DND-41 (cell line): Measurements from ENCODE around the gene SMURF1.

Experiments
- ATAC-seq: fragments of 200-7000 bp; cut with Tn5 transposase; 3 replicates; pipeline ENCODE4 v1.9.1; 2021; ENCODE audit warnings: low read depth; ENCODE audit not compliant: insufficient read depth
- DNase-seq: peaks from one replicate; pipeline ENCODE4 v3.0.0-alpha.2; 2020
- H2AFZ ChIP-seq: 2 replicates; pipeline ENCODE4 v1.6.0; 2012; ENCODE audit warnings: low read depth, low read length
- H3K27ac ChIP-seq: 2 replicates; pipeline ENCODE4 v1.5.1; 2012; ENCODE audit warnings: low read length, inconsistent platforms
- H3K27me3 ChIP-seq: fragments of 200-600 bp; sonication (generic); 2 replicates; pipeline ENCODE4 v1.6.0; 2012; ENCODE audit warnings: low read length, mild to moderate bottlenecking, inconsistent platforms; ENCODE audit not compliant: insufficient read depth, poor library complexity
- H3K36me3 ChIP-seq: 2 replicates; pipeline ENCODE4 v1.5.1; 2012; ENCODE audit warnings: low read length, inconsistent platforms; ENCODE audit not compliant: insufficient read depth
- H3K4me1 ChIP-seq: 2 replicates; pipeline ENCODE4 v1.5.1; 2012; ENCODE audit warnings: mild to moderate bottlenecking, low read length; ENCODE audit not compliant: insufficient read depth
- H3K4me2 ChIP-seq: 2 replicates; pipeline ENCODE4 v1.6.0; 2012; ENCODE audit warnings: mild to moderate bottlenecking, moderate library complexity, low read length, inconsistent platforms; ENCODE audit not compliant: insufficient read depth
- H3K4me3 ChIP-seq, 2 experiments: fragments of 200-600 bp in 1 of 2; shearing (Covaris generic) in 1 of 2; 2 replicates each; pipeline ENCODE4 v1.5.1; 2012 to 2016; ENCODE audit warnings: inconsistent platforms in 2 of 2, low read length in 2 of 2, mild to moderate bottlenecking in 2 of 2, low read depth in 1 of 2, moderate library complexity in 1 of 2
- H3K79me2 ChIP-seq: 2 replicates; pipeline ENCODE4 v1.6.0; 2012; ENCODE audit warnings: low read length, inconsistent platforms; ENCODE audit not compliant: insufficient read depth
- H3K9ac ChIP-seq: 2 replicates; pipeline ENCODE4 v1.6.0; 2012; ENCODE audit warnings: low read depth, mild to moderate bottlenecking, inconsistent platforms, low read length, moderate library complexity
- H3K9me3 ChIP-seq: 2 replicates; pipeline ENCODE4 v1.5.1; 2012; ENCODE audit warnings: low read length, moderate library complexity, mild to moderate bottlenecking, inconsistent platforms; ENCODE audit not compliant: insufficient read depth, severe bottlenecking
- H4K20me1 ChIP-seq: 2 replicates; pipeline ENCODE4 v1.6.0; 2012; ENCODE audit warnings: low read length; ENCODE audit not compliant: insufficient read depth
- EZH2 ChIP-seq: IDR thresholded peaks from 3 replicates; pipeline ENCODE4 v1.6.1; 2012; ENCODE audit warnings: borderline replicate concordance, low read depth, mild to moderate bottlenecking, moderate library complexity, low read length, inconsistent platforms; ENCODE audit not compliant: severe bottlenecking
- TF ChIP-seq, protein P1 (sequence below): IDR thresholded peaks from 2 replicates; pipeline ENCODE4 v1.5.1; 2012; ENCODE audit warnings: borderline replicate concordance, low read length, moderate library complexity, mild to moderate bottlenecking; ENCODE audit not compliant: poor library complexity, severe bottlenecking; ENCODE audit errors: extremely low read depth

The SMURF1 gene

DNA sequence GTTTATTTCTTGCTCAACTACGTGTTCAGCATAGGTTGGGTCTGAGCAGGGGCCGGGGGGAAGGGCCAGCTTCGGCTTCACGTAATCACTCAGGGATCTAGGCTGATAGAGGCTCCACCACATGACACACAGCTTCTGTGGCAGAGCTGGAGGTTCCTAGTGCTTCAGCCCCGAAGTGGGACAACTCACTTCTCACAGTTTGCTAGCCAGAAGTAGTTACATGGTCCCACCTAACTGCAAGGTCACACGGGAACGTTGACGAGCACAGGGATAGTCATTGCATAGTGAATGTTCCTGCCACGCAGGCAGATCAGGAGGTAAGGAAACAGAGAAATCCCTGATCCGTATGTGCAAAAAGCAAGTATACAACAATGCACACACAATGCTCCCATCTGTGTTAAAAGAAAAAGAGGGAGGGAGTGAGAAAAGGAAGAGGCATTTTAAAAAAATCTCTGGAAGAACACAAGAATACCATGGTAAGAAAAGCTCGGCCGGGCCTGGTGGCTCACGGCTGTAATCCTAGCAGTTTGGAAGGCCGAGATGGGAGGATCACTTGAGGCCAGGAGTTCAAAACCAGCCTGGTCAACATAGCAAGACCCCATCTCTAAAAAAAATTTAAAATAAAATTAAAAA is 16.9 kb downstream of the SMURF1 start:
- ATAC-seq (no peak), DNase-seq (no peak)
- Histone ChIP-seq H2AFZ (no peak overlapping the region), H3K4me2 (no peak overlapping the region), H3K79me2 (peaks cover 96% of the 10 kb centered on the region), H3K36me3 (no peaks in the 10 kb centered on the region), H4K20me1 (peaks cover 65% of the 10 kb centered on the region), H3K4me3 (no peak overlapping the region), H3K27me3 (no peaks in the 10 kb centered on the region), H3K9ac (no peak overlapping the region), H3K9me3 (no peaks in the 10 kb centered on the region), H3K4me1 (no peaks in the 10 kb centered on the region), H3K27ac (no peak overlapping the region)
- TF ChIP-seq, protein P1, sequence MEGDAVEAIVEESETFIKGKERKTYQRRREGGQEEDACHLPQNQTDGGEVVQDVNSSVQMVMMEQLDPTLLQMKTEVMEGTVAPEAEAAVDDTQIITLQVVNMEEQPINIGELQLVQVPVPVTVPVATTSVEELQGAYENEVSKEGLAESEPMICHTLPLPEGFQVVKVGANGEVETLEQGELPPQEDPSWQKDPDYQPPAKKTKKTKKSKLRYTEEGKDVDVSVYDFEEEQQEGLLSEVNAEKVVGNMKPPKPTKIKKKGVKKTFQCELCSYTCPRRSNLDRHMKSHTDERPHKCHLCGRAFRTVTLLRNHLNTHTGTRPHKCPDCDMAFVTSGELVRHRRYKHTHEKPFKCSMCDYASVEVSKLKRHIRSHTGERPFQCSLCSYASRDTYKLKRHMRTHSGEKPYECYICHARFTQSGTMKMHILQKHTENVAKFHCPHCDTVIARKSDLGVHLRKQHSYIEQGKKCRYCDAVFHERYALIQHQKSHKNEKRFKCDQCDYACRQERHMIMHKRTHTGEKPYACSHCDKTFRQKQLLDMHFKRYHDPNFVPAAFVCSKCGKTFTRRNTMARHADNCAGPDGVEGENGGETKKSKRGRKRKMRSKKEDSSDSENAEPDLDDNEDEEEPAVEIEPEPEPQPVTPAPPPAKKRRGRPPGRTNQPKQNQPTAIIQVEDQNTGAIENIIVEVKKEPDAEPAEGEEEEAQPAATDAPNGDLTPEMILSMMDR: no peak
- TF ChIP-seq EZH2: no peak

- TF ChIP-seq, protein P1: no peak
- no peak for TF ChIP-seq EZH2
- no peak overlapping the region for H2AFZ ChIP-seq
- ATAC-seq: no peak
- peaks cover 95% of the 10 kb centered on the region for H3K79me2 ChIP-seq
- H3K9ac ChIP-seq: no peak overlapping the region
- no peak overlapping the region for H3K4me3 ChIP-seq
- H3K4me2 ChIP-seq: no peak overlapping the region
- H3K27me3 ChIP-seq: no peaks in the 10 kb centered on the region
- no peak for DNase-seq
- H3K27ac ChIP-seq: no peak overlapping the region
- H4K20me1 ChIP-seq: peaks cover 57% of the 10 kb centered on the region
- no peaks in the 10 kb centered on the region for H3K4me1 ChIP-seq
- H3K36me3 ChIP-seq: no peaks in the 10 kb centered on the region
- H3K9me3 ChIP-seq: no peaks in the 10 kb centered on the region
These were observed 18.4 kb downstream of the SMURF1 start for GRCh38 chr7:99125505-99125865.

GRCh38 chr7:99124751-99125504 is 19.0 kb downstream of the SMURF1 start:
- no peak for ATAC-seq
- DNase-seq: no peak
- Histone ChIP-seq H3K27ac (no peak overlapping the region), H3K4me3 (no peak overlapping the region), H3K36me3 (peaks cover 4% of the 10 kb centered on the region; the same call in 1 of the 2 replicates), H3K4me1 (no peaks in the 10 kb centered on the region), H2AFZ (no peak overlapping the region), H3K27me3 (no peaks in the 10 kb centered on the region), H3K9me3 (no peaks in the 10 kb centered on the region), H4K20me1 (peaks cover 60% of the 10 kb centered on the region), H3K4me2 (no peak overlapping the region), H3K9ac (no peak overlapping the region), H3K79me2 (peaks cover 95% of the 10 kb centered on the region)
- no peak for TF ChIP-seq EZH2
- TF ChIP-seq, protein P1: no peak
